NT2/D1 (cell line): Measurements from ENCODE around the gene ACP6.

Experiments
- SUZ12 ChIP-seq: IDR thresholded peaks from 2 replicates; pipeline ENCODE4 v1.6.1; 2011; ENCODE audit not compliant: insufficient read length, insufficient read depth; ENCODE audit errors: extremely low read depth
- YY1 ChIP-seq: IDR thresholded peaks from 2 replicates; pipeline ENCODE4 v1.6.1; 2011; ENCODE audit not compliant: insufficient read length, insufficient read depth
- ZNF274 ChIP-seq: IDR thresholded peaks from 2 replicates; pipeline ENCODE4 v1.6.1; 2011; ENCODE audit warnings: mild to moderate bottlenecking, low read depth, low read length

DNA sequence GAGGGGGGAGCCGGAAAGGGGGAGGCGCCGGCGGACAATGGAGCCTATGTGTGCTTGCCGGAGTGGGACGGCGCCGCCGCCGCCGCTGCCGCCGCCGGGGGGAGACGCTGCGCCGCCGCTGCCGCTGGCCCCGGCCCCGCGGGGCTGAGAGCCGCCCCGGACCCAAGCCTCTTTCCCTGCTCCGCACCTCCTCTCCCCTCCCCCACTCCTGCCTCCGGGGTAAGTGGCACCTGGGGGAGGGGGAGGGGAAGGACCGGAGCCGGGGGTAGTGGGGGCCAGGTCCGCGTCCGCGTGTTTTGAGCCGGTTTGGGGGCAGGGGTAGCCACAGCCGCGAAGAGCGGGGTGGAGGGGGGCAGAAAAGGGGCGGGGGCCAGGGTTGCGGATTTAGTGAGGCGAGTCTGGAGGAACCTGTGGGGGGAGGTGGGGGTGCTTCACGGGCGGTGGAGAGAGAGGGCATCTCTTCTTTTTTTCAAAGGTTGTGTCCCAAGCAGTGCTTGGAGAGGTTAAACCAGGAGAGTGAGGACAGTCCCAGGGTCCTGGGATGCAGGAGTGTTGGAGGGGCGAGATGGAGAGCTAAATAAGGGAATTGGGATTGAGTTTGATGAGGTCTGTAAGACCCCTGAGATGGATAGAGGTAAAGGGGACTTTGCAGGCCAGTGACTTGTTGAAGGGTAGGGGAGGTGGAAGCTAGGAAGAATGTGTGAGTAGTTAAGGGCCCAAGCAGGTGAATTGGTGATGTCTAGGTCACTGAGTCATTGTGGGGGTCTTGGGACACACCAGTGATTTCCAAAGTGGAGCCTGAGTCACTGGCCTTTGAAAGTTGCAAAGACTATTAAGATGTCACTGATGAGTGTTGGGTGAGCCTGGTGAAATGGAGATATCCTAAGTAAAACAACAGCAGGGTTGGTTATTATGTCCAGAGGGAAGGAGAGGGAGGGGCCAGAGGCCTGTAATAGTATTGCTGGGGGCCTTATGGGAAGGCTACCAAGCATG lies 69.9 kb downstream of the ACP6 start:
- no peak for TF ChIP-seq YY1
- no peak for TF ChIP-seq SUZ12
- TF ChIP-seq ZNF274, result no peak
